ENCODE results near the gene KRTAP5-7. TPM values are rescaled to one million over a fixed set of nuclear protein-coding genes. Genes with fewer than 3 reads are reported as not detected.

The KRTAP5-7 gene
- total RNA-seq, 1 experiment from 2014 or later: not detected

DNA sequence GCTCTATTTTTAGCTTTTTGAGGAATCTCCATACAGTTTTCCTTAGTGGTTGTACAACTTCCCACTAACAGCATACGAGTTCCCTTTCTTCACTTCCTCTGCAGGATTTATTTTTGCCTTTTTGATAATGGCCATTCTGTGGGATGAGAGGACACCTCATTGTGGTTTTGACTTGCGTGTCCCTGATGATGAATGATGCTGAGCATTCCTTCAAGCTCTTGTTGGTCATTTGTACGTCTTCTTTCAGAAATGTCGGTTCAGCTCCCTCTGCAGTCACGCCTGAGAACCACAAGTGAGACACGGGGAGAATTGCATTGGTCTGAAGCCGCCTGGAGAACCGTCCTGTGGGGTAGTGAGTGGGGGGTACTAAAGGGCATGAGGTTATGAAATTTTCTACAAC is 36.3 kb downstream of the KRTAP5-7 start:
- CTCF ChIA-PET: interaction anchor here (0.6 to 1.9 kb wide), 9 partner anchors 12 to 792 kb away, joined by 3 to 13 read pairs (median 4); partner anchors contain the start of genes DHCR7 and NADSYN1
- H4K20me1 ChIP-seq (ENCODE audit: insufficient read depth): no peaks in the 10 kb centered on the region

DNA sequence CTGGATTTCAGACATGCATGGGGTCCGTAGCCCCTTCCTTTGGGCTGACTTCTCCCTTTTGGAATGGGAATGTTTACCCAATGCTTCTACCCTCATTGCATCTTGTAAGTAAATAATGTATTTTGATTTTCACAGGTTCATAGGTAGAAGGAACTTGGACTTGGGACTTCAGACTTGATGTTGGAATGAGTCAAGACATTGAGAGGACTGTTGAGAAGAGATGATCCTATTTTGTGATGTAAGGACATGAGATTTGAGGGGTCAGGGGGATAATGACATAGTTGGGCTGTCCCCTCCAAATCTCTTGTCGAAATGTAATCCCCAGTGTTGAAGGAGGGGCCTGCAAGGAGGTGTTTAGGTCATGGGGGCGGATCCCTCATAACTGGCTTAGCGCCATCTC is 37.4 kb downstream of the KRTAP5-7 start:
- no peak for DNase-seq
- no peak for TF ChIP-seq EZH2 (IDR thresholded peaks at IDR 0.05; ENCODE audit: low read depth)
- TF ChIP-seq, protein P1, sequence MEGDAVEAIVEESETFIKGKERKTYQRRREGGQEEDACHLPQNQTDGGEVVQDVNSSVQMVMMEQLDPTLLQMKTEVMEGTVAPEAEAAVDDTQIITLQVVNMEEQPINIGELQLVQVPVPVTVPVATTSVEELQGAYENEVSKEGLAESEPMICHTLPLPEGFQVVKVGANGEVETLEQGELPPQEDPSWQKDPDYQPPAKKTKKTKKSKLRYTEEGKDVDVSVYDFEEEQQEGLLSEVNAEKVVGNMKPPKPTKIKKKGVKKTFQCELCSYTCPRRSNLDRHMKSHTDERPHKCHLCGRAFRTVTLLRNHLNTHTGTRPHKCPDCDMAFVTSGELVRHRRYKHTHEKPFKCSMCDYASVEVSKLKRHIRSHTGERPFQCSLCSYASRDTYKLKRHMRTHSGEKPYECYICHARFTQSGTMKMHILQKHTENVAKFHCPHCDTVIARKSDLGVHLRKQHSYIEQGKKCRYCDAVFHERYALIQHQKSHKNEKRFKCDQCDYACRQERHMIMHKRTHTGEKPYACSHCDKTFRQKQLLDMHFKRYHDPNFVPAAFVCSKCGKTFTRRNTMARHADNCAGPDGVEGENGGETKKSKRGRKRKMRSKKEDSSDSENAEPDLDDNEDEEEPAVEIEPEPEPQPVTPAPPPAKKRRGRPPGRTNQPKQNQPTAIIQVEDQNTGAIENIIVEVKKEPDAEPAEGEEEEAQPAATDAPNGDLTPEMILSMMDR (conservative IDR thresholded peaks at IDR 0.05): no peak
- Histone ChIP-seq H3K4me3 (no peak overlapping the region), H3K4me1 (replicated peaks; ENCODE audit: insufficient read depth) (peaks cover 12% of the 10 kb centered on the region; the same call in 1 of the 2 replicates), H3K9me2 (ENCODE audit: insufficient read depth) (no peaks in the 10 kb centered on the region), H3K27me3 (ENCODE audit: insufficient read depth, low read depth) (peaks cover 25% of the 10 kb centered on the region), H3K4me2 (no peak overlapping the region), H2AFZ (no peak overlapping the region), H3K79me2 (ENCODE audit: low read depth) (no peaks in the 10 kb centered on the region), H3K9me3 (ENCODE audit: insufficient read depth, low read depth) (no peaks in the 10 kb centered on the region), H3F3A (ENCODE audit: insufficient read depth, low read depth) (no peaks in the 10 kb centered on the region), H4K20me1 (ENCODE audit: insufficient read depth) (no peaks in the 10 kb centered on the region), H3K27ac (no peak overlapping the region), H3K36me3 (ENCODE audit: low read depth) (no peaks in the 10 kb centered on the region)
- POLR2A ChIA-PET (ENCODE audit: unreplicated experiment): no interaction called here
- BruUV-seq (replicated peaks): no TSS peak
- intact Hi-C loops (cut with micrococcal nuclease; ENCODE audit: unreplicated experiment): no loop called here
- CTCF ChIA-PET: interaction anchor here (1.9 kb wide), 1 partner anchor 139 kb away, joined by 13 read pairs; no protein-coding TSS in a partner anchor

More for the DNA sequence above, 36.3 kb downstream of the KRTAP5-7 start:
- peak in 1 of 2 experiments; percentile 31 for DNase-seq
- Histone ChIP-seq H3K9me3 (ENCODE audit: insufficient read depth, low read depth) (no peaks in the 10 kb centered on the region), H3K4me3 (no peak overlapping the region), H3K27ac (no peak overlapping the region), H3K4me1 (replicated peaks; ENCODE audit: insufficient read depth) (peaks cover 7% of the 10 kb centered on the region; the same call in 1 of the 2 replicates), H3K9me2 (ENCODE audit: insufficient read depth) (no peaks in the 10 kb centered on the region), H2AFZ (no peak overlapping the region), H3F3A (ENCODE audit: insufficient read depth, low read depth) (no peaks in the 10 kb centered on the region), H3K27me3 (ENCODE audit: insufficient read depth, low read depth) (peaks cover 25% of the 10 kb centered on the region), H3K36me3 (ENCODE audit: low read depth) (no peaks in the 10 kb centered on the region), H3K79me2 (ENCODE audit: low read depth) (no peaks in the 10 kb centered on the region), H3K4me2 (no peak overlapping the region)
- no peak for TF ChIP-seq EZH2 (IDR thresholded peaks at IDR 0.05; ENCODE audit: low read depth)
- TF ChIP-seq, protein P1 (conservative IDR thresholded peaks at IDR 0.05): peak; percentile 69; the same call in 1 of the 2 replicates
- POLR2A ChIA-PET (ENCODE audit: unreplicated experiment): no interaction called here
- BruUV-seq (replicated peaks): no TSS peak
- intact Hi-C loops (cut with micrococcal nuclease; ENCODE audit: unreplicated experiment): no loop called here

DNA sequence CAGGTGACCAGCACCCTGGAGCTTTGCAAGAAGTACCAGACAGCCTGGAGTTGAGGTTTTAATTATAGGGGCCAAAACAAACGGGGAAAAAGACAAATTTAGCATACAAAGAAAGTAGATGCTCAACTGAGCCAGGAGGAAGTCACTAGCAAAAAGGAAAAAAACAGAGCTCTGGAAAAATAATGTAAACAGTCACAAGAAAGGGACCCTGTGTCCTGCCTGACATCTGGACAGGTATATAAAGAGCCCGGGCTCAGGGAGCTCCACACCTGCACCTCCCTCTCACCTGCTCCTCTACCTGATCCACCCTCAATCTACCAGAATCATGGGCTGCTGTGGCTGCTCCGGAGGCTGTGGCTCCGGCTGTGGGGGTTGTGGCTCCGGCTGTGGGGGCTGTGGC is 38.2 kb downstream of the KRTAP5-7 start, which contains the start of gene KRTAP5-10:
Gene KRTAP5-10, plus strand, starts transcription at position 301 of the 400 bp plus-strand sequence. Its CDS starts 25 bp downstream, at position 326.
- no peak for DNase-seq
- Histone ChIP-seq H3K4me2 (no peak within 1 kb of the TSS), H3K4me3 (no peak within 1 kb of the TSS), H3K9me3 (ENCODE audit: insufficient read depth, low read depth) (no peaks in the 10 kb centered on the region), H3K36me3 (ENCODE audit: low read depth) (no peaks in the 10 kb centered on the region), H3K27ac (no peak within 1 kb of the TSS), H2AFZ (no peak within 1 kb of the TSS), H3K27me3 (ENCODE audit: insufficient read depth, low read depth) (peaks cover 20% of the 10 kb centered on the region), H3K9me2 (ENCODE audit: insufficient read depth) (no peaks in the 10 kb centered on the region), H3F3A (ENCODE audit: insufficient read depth, low read depth) (no peaks in the 10 kb centered on the region), H3K79me2 (ENCODE audit: low read depth) (no peaks in the 10 kb centered on the region), H3K4me1 (replicated peaks; ENCODE audit: insufficient read depth) (peaks cover 12% of the 10 kb centered on the region; the same call in 1 of the 2 replicates), H4K20me1 (ENCODE audit: insufficient read depth) (no peaks in the 10 kb centered on the region)
- ChIA-PET CTCF (no interaction called here), POLR2A (ENCODE audit: unreplicated experiment) (no interaction called here)
- no peak for TF ChIP-seq EZH2 (IDR thresholded peaks at IDR 0.05; ENCODE audit: low read depth)
- TF ChIP-seq, protein P1 (conservative IDR thresholded peaks at IDR 0.05): no peak
- intact Hi-C loops (cut with micrococcal nuclease; ENCODE audit: unreplicated experiment): no loop called here
- no TSS peak for BruUV-seq (replicated peaks)

Measured in PC-9 (cell line).